Activated T-cell treated with anti-CD3 and anti-CD28 coated beads, Interleukin-2, amount 50 U/mL, for 48 hours (primary cell): Measurements from ENCODE around the gene XBP1.
"Not testable (repeated sequence)": the region's sequence is repeated elsewhere in the genome, so short reads cannot be mapped to it uniquely, and the experiment has no call there.

Source experiments
- DNase-seq, 2 experiments: peaks; one replicate each; pipeline ENCODE4 v3.0.0-alpha.2; 2020

Gene XBP1

GRCh38 chr22:28817919-28818859 lies 17.8 kb upstream of the XBP1 start:
- no peak for DNase-seq

DNA sequence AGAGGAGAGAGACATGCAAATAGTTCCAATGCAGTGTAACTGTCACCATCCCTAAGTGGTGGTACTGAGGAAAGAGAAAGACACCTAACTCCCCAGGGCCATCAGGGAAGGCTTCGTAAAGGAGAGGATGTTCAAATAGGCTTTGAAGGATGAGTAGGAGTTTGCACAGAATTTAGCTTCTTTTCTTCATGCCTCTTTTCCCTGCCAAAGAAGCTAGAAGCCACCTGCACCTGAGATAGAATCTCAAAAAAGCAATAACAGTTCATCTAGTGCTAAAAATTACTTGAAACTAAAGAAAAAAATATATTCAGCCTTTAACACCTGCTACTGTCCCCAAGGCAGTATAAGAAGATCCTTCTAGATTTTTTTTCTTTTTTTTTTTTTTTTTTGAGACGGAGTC lies 16.7 kb upstream of the XBP1 start:
- DNase-seq = no peak

DNA sequence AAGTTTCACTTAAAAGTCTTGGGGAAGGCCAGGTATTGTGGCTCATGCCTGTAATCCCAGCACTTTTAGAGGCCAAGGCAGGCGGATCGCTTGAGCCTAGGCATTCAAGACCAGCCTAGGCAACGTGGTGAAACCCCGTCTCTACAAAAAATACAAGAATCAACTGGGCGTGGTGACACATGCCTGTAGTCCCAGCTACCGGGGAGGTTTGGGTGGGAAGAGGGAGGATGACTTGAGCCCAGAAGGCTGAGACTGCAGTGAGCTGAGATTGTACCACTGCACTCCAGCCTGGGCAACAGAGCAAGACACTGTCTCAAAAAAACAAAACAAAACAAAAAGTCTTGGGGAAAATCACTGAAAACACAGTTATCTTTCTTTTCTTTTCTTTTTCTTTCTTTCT lies 15.4 kb upstream of the XBP1 start:
- no peak for DNase-seq

DNA sequence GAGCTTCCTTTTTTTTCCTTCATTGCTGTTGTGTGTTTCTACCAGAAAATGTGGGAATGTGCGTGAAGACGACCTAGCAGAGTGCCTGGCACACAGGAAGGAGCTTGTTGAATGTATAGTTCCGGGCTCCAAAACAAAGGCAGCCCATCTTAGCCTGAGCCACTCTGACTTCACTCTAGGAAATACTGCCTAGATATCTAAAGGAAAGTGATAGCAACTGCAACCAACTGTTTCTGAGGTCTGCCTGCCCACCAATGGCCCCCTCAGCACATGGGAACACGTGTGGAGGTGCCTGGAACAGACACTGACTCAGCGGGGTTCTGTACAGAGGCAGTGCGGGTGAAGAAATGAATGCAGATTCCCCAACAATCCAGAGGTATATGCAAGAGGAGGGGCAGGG lies 14.7 kb upstream of the XBP1 start:
- DNase-seq = no peak

- no peak for DNase-seq
Observed at GRCh38 chr22:28813772-28814518, 13.6 kb upstream of the XBP1 start.

DNA sequence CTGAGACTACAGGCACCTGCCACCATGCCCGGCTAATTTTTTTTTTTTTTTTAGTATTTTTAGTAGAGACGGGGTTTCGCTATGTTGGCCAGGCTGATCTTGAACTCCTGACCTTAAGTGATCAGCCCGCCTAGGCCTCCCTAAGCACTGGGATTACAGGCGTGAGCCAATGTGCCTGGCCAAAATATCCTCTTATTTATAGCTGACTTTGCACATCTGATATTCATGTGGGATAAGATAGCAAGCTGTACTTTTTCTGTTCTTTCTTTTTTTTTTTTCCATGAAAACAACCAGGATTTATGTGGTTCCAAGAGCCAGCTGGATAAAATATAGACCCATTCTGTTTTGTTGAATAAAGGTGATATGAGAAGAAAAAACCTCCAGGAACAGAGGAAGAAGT lies 12.1 kb upstream of the XBP1 start:
- DNase-seq = no peak

DNA sequence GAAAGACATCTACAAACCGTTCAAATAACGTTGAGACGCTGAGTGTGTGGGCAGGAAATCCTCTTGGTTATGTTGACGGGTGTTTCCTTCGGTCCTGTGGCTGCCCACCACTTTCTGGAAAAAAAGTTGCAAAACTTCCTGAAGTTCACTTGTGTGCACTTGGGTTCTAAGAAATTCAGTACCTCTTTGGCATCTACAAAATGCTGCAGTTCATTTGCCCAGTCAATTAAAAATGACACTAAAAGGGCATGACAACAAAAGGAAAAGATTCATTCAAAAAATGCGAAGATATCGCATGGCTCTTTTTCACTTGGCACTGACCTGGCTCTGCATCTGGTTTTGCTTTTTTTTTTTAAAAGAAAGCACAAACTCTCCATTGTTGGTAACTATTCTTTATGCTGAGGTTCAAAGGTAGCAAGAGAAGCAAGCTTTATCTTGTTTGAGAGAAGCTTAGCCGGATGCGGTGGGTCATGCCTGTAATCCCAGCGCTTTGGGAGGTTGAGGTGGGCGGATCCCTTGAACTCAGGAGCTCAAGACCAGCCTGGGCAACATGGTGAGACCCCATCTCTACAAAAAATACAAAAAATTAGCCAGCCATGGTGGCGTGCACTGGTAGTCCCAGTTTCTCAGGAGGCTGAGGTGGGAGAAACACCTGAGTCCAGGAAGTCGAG lies 10.6 kb upstream of the XBP1 start:
- DNase-seq = peak in 1 of 2 experiments; percentile 41

DNA sequence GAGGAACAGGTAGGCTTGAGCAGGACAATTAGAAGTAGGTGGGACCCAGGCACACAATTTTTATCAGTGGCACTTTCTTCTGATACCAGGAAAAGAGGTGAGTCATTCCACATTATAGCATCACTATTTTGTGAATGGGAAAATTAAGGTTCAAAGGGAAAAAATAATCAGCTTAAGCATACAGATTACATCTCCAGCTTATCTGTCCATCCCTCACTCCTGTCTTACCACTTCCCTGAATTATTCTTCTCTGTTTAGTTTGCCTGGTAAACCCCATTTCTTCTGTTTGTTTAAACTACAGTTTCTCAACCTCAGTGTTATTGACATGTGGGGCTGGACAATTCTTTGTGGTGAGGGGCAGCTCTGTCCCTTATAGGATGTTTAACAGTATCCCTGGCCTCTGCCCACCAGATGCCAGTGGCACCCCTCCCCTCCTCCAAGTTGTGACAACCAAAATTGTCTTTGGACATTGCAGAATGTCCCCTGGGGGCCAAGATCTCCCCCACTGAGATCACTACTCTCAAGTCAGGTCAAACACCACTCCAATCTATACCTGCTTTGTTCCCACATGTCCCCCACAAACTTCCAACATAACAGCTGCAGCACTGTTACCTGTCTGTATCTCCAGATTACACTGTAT lies 8.5 kb upstream of the XBP1 start:
- no peak for DNase-seq

DNA sequence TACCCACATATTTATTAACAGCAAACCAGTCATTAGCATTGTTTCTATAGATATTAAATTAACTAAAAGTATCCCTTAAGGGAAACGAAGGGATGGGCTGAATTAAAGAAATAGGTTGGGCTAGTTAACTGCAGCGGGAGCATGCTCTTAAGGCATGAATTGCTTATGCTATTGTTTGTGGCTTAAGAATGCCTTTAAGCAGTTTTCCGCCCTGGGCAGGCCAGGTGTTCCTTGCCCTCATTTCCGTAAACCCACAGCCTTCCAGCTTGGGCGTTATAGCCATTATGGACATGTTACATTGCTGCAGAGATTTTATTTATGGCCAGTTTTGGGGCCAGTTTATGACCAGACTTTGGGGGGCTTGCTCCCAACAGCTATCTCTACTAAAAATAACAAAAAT lies 5.1 kb upstream of the XBP1 start:
- DNase-seq = not testable (repeated sequence)

- no peak for DNase-seq
Observed at GRCh38 chr22:28802595-28803123, 2.3 kb upstream of the XBP1 start.

DNA sequence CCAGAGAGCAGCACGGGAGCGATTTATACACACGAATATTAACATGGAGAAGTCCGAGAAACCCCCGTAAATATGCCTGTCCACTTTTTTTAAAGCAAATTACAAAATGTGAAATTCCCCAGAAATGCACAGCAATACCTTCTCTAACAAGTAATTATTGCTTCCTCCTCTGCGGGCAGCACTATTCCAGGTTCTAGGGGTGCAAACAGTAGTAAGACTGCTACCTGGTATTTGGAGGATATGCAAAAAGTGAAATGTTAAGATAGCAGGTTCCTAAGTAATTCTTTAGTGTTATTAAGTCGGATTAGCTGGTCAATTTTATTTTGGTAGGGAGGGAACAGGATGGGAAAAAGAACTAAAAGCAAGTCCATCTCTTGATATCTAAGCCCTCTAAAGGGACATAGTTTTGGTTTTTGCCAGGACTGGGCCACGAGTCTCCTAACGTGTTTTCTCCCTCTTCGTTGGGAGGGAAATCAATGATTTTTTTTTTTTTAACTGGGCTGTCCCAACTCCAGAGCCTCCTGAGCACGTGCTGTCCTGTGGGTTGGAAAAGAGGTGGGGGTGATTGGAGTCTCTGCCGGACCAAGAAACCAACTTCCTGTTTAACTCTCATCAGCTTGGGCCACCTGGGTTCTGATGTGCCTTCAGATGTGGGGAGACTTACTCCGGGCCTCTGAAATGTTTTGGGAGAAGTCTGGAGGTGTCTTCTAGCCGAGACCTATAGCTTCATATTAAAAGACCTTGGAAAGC lies 1.7 kb upstream of the XBP1 start:
- peak in 1 of 2 experiments; percentile 29 for DNase-seq

GRCh38 chr22:28799606-28800307 lies 612 bp downstream of the XBP1 start:
- DNase-seq = peak in 1 of 2 experiments; percentile 70

GRCh38 chr22:28798810-28799605 lies 1.4 kb downstream of the XBP1 start:
- peak; percentile 59 to 64 for DNase-seq

- DNase-seq = no peak
Observed at GRCh38 chr22:28795932-28796856, 4.2 kb downstream of the XBP1 start.

GRCh38 chr22:28795071-28795693 lies 5.2 kb downstream of the XBP1 start:
- DNase-seq = no peak

- no peak for DNase-seq
Observed at GRCh38 chr22:28793976-28794584, 6.3 kb downstream of the XBP1 start.

DNA sequence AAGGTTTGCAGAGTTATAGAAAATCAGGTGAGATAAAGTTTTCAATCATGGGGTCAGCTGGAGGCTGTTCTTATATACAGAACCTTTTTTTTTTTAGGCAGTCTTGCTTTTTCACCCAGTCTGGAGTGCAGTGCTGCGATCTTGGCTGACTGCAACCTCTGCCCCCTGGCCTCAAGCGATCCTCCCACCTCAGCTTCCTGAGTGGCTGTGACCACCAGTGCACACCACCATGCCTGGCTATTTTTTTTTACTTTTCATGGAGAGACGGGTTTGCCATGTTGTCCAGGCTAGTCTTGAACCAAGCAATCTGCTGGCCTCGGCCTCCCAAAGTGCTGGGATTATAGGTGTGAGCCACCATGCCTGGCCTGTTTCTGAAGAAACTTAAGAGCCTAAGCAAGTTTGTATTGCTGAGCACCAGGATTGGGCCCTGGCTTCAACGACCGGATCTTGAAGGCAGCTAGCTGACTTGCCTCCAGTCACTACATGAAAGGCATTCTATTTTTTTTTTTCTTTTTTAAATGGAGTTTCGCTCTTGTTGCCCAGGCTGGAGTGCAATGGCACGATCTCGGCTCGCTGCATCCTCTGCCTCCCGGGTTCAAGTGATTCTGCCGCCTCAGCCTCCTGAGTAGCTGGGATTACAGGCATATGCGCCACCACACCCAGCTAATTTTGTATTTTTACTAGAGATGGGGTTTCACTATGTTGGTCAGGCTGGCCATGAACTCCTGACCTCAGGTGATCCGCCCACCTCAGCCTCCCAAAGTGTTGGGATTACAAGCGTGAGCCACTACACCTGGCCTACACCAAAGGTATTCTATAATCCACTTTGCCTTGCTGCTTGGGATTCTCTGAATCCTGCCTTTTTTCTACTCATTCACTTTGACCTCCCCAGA lies 7.6 kb downstream of the XBP1 start:
- DNase-seq = peak in 1 of 2 experiments; percentile 23
